Measurements from ENCODE around the gene CALHM2. TPM values are rescaled to one million over a fixed set of nuclear protein-coding genes. Genes with fewer than 3 reads are reported as not detected.
A peak's percentile ranks its signal among the peaks of the same experiment; 100 is the strongest.

The CALHM2 gene
- 2.1 and 3.2 TPM in 2 replicates for total RNA-seq
- polyA plus RNA-seq, result 5.5 and 7.9 TPM in 2 replicates

DNA sequence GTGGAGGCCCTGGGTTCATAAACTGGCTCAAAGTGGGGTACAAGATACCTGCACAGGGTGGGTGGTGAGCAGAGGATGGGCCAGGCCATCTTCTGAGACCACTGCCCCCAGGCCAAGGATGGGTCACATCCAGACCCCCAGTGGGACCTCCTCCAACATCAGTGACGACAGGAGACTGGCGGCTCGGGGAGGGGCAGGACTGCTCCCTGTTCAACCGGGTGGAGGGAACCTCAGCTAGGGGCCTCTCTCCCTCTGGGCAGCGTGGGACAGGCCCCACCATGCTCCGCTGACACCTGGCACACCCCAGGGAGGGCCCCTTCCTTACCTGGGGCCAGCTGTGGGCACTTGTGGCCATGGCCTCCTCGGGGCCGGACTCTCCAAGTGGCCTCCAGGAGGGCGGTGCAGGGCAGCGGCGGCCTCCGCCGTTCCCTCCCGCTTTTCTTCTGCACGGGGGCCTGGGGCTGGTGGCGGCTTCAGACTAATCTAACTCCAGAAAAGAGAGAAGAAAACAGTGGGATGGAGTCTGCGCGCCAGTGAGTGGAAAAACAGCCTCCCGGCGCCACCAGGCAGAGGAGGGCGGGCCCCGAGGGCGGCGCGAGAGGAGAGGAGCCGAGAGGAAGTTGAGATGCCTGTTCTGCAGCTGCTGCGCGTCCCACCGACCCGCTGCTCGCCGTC, at the start of gene CALHM2:
Gene CALHM2, minus strand, starts transcription at position 540 of the 675 bp plus-strand sequence. CDS start 2,429 bp downstream, outside the sequence.
- Histone ChIP-seq H4K20me1 (ENCODE audit: insufficient read depth, poor library complexity, severe bottlenecking) (no peaks in the 10 kb centered on the region), H3K4me2 (peak within 1 kb of the TSS; percentile 87), H3K4me3 (peak within 1 kb of the TSS; percentile 39), H3K9me2 (replicated peaks; ENCODE audit: insufficient read depth) (no peaks in the 10 kb centered on the region), H3K9me3 (ENCODE audit: low read depth) (no peaks in the 10 kb centered on the region), H2AFZ (peak within 1 kb of the TSS; percentile 37), H3K27me3 (no peaks in the 10 kb centered on the region), H3K36me3 (replicated peaks; ENCODE audit: insufficient read depth, low read depth) (no peaks in the 10 kb centered on the region), H3K27ac (peak within 1 kb of the TSS; percentile 65), H3K4me1 (ENCODE audit: insufficient read depth) (no peaks in the 10 kb centered on the region), H3K79me2 (no peaks in the 10 kb centered on the region)
- 34% methylated on average over 27 of the region's 32 CpGs for WGBS (ENCODE audit: low lambda C conversion rate, missing lambda C conversion rate)
- TF ChIP-seq EZH2phosphoT487 (IDR thresholded peaks at IDR 0.05; ENCODE audit: low read depth, severe bottlenecking, unreplicated experiment), result no peak
- no peak for TF ChIP-seq EZH2 (IDR thresholded peaks at IDR 0.05; ENCODE audit: borderline replicate concordance)
- TF ChIP-seq CTCF (IDR thresholded peaks at IDR 0.05; ENCODE audit: poor library complexity), result no peak
- DNase-seq (ENCODE audit: low spot score), result peak; percentile 77

- Histone ChIP-seq H3K27ac (no peak overlapping the region), H3K36me3 (replicated peaks; ENCODE audit: insufficient read depth, low read depth) (no peaks in the 10 kb centered on the region), H3K4me1 (ENCODE audit: insufficient read depth) (no peaks in the 10 kb centered on the region), H3K9me2 (replicated peaks; ENCODE audit: insufficient read depth) (no peaks in the 10 kb centered on the region), H3K9me3 (ENCODE audit: low read depth) (no peaks in the 10 kb centered on the region), H3K79me2 (no peaks in the 10 kb centered on the region), H2AFZ (no peak overlapping the region), H3K27me3 (peaks cover 11% of the 10 kb centered on the region), H4K20me1 (ENCODE audit: insufficient read depth, poor library complexity, severe bottlenecking) (no peaks in the 10 kb centered on the region), H3K4me3 (no peak overlapping the region), H3K4me2 (no peak overlapping the region)
- TF ChIP-seq EZH2 (IDR thresholded peaks at IDR 0.05; ENCODE audit: borderline replicate concordance) (no peak), CTCF (IDR thresholded peaks at IDR 0.05; ENCODE audit: poor library complexity) (no peak), EZH2phosphoT487 (IDR thresholded peaks at IDR 0.05; ENCODE audit: low read depth, severe bottlenecking, unreplicated experiment) (no peak)
- no peak for DNase-seq (ENCODE audit: low spot score)
- 97% methylated on average over 3 of the region's 3 CpGs for WGBS (ENCODE audit: low lambda C conversion rate, missing lambda C conversion rate)
Observed at GRCh38 chr10:103501186-103501585, 49.0 kb upstream of the CALHM2 start.

GRCh38 chr10:103500481-103500880, 48.3 kb upstream of the CALHM2 start:
- H3K27ac ChIP-seq, result no peak overlapping the region
- TF ChIP-seq CTCF (IDR thresholded peaks at IDR 0.05; ENCODE audit: poor library complexity) (no peak), EZH2 (IDR thresholded peaks at IDR 0.05; ENCODE audit: borderline replicate concordance) (no peak), EZH2phosphoT487 (IDR thresholded peaks at IDR 0.05; ENCODE audit: low read depth, severe bottlenecking, unreplicated experiment) (no peak)
- H3K79me2 ChIP-seq, result no peaks in the 10 kb centered on the region
- whole genome bisulfite sequencing (ENCODE audit: low lambda C conversion rate, missing lambda C conversion rate), result 83% methylated on average over 6 of the region's 6 CpGs
- no peak for DNase-seq (ENCODE audit: low spot score)
- no peaks in the 10 kb centered on the region for H3K9me3 ChIP-seq (ENCODE audit: low read depth)
- no peak overlapping the region for H3K4me3 ChIP-seq
- no peaks in the 10 kb centered on the region for H4K20me1 ChIP-seq (ENCODE audit: insufficient read depth, poor library complexity, severe bottlenecking)
- H3K4me1 ChIP-seq (ENCODE audit: insufficient read depth), result no peaks in the 10 kb centered on the region
- H3K9me2 ChIP-seq (replicated peaks; ENCODE audit: insufficient read depth), result no peaks in the 10 kb centered on the region
- no peaks in the 10 kb centered on the region for H3K36me3 ChIP-seq (replicated peaks; ENCODE audit: insufficient read depth, low read depth)
- no peak overlapping the region for H2AFZ ChIP-seq
- peaks cover 16% of the 10 kb centered on the region for H3K27me3 ChIP-seq
- H3K4me2 ChIP-seq, result no peak overlapping the region
